Metanephros (tissue), 2 donors: Measurements from ENCODE around the gene APLP2. TPM values are rescaled to one million over a fixed set of nuclear protein-coding genes. Genes with fewer than 3 reads are reported as not detected.

Experiments
- small RNA-seq: library from RNA; depleted of rRNA; stranded (forward); fragments of <200 nt; gene quantifications from one replicate; pipeline ENCODE3, GENCODE V24; 2014; ENCODE audit warnings: low replicate concordance
- total RNA-seq: library from RNA; depleted of rRNA; stranded (reverse); fragments of >200 nt; gene quantifications from one replicate; pipeline ENCODE4 v1.2.3, GENCODE V29; 2014

Gene APLP2
- 284 TPM for total RNA-seq

GRCh38 chr11:130069659-130070108 lies at the start of gene APLP2:
Gene APLP2 (plus strand): TSS chr11:130069894. CDS start chr11:130069978, 84 bp downstream.

DNA sequence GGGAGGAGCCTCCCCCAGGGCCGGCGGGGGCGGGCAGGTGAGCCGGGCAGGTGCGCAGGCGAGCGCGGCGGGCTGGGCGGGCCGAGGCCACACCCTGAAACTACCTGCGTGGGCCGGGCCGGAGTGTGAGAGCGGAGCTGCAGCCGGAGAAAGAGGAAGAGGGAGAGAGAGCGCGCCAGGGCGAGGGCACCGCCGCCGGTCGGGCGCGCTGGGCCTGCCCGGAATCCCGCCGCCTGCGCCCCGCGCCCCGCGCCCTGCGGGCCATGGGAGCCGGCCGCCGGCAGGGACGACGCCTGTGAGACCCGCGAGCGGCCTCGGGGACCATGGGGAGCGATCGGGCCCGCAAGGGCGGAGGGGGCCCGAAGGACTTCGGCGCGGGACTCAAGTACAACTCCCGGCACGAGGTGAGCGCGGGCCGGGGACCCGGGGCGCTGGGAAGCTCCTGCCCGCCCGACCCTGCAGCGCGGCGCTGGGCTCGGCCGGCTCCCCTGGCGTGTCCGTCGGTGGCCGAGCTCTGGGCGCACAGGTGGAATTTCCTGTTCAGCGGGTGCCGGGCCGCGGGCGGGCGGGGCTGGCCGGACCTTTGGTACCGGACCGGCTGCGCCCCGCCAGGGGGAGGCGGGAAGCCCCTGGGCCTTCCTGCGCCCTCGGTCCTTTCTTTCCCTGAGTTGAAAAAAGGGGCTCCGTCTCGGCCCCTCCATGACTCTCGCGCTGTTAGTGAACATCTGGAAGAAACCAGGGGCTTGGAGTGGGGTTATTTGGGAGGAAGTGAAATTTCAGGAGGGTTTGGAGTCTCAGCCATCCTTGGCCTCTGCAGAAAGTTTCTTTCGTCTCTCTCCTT lies 90.2 kb downstream of the APLP2 start, which contains the start of gene ST14:
Gene ST14 (plus strand): TSS at position 126 of the 841 bp plus-strand sequence. CDS start 198 bp downstream, at position 324.

Small RNAs within 50 kb of the gene (small RNA-seq; reads per million reads assigned to genes)
- gene RF00015: not detected
- gene RPL34P21: not detected

Other genes starting within 250 kb of the APLP2 start
- gene NFRKB, start 174.3 kb upstream of the APLP2 start, total RNA-seq: 41.6 TPM
- gene PRDM10, start 67.1 kb upstream of the APLP2 start, total RNA-seq: 7.5 TPM
- 39.8 TPM for gene ST14, start 89.9 kb downstream of the APLP2 start, total RNA-seq
- 81.2 TPM for gene ZBTB44, start 245.0 kb downstream of the APLP2 start, total RNA-seq